SK-N-SH (cell line): ENCODE measurements around the gene PRR19. TPM values are rescaled to one million over a fixed set of nuclear protein-coding genes. Genes with fewer than 3 reads are reported as not detected.

Source experiments
- CTCF ChIA-PET: fragments of 300-600, 350-600 bp; formaldehyde crosslinking; extraction: SDS; loops from one replicate; lab custom pipeline; 2021; lab: Yijun Ruan, JAX
- POLR2A ChIA-PET: fragments of 350-600 bp; sonication (Branson Sonifier 250); formaldehyde crosslinking; extraction: SDS; loops from one replicate; lab custom pipeline; 2020; ENCODE audit warnings: antibody characterized with exemption, inconsistent platforms; lab: Yijun Ruan, JAX
- DNase-seq: peaks from one replicate; pipeline ENCODE4 v3.0.0; 2012
- H2AFZ ChIP-seq: fragments of 200-600 bp; sonication (generic); 2 replicates; pipeline ENCODE4 v1.8.1; 2016; ENCODE audit warnings: antibody characterized with exemption, mild to moderate bottlenecking, low read depth
- H3F3A ChIP-seq: fragments of 200-600 bp; sonication (generic); replicated peaks from 2 replicates; pipeline ENCODE3; 2016; ENCODE audit warnings: antibody characterized with exemption, mild to moderate bottlenecking; ENCODE audit not compliant: insufficient read depth
- H3K27ac ChIP-seq, 2 experiments: fragments of 200-500 bp in 1 of 2; fragments of 200-600 bp in 1 of 2; sonication (Bioruptor generic) in 1 of 2; sonication (generic), shearing (Covaris generic) in 1 of 2; 2 replicates each; pipeline versions ENCODE4 v1.5.1 to v1.6.1; 2014 to 2016; ENCODE audit warnings: low read depth in 2 of 2, inconsistent platforms in 1 of 2, low read length in 1 of 2, mild to moderate bottlenecking in 1 of 2, mixed read lengths in 1 of 2
- H3K27me3 ChIP-seq: fragments of 200-600 bp; sonication (generic), shearing (Covaris generic); 2 replicates; pipeline ENCODE4 v1.6.1; 2016; ENCODE audit warnings: mixed run types; ENCODE audit not compliant: insufficient read depth
- H3K36me3 ChIP-seq, 2 experiments: fragments of 200-500 bp in 1 of 2; fragments of 200-600 bp in 1 of 2; sonication (Bioruptor generic) in 1 of 2; sonication (generic) in 1 of 2; replicated peaks in 1 of 2; 2 replicates each; pipeline versions ENCODE3 to v1.5.1; 2014 to 2016; ENCODE audit warnings: low read length in 1 of 2, mild to moderate bottlenecking in 1 of 2; ENCODE audit not compliant: insufficient read depth in 2 of 2, control insufficient read depth in 1 of 2
- H3K4me1 ChIP-seq, 2 experiments: fragments of 200-500 bp in 1 of 2; fragments of 200-600 bp in 1 of 2; sonication (Bioruptor generic) in 1 of 2; sonication (generic), shearing (Covaris generic) in 1 of 2; 2 replicates each; pipeline versions ENCODE4 v1.5.1 to v1.6.1; 2014 to 2016; ENCODE audit warnings: low read depth in 1 of 2, low read length in 1 of 2, mixed run types in 1 of 2; ENCODE audit not compliant: insufficient read depth in 2 of 2, control insufficient read depth in 1 of 2
- H3K4me2 ChIP-seq: fragments of 200-600 bp; sonication (generic), shearing (Covaris generic); 2 replicates; pipeline ENCODE4 v1.6.1; 2017; ENCODE audit warnings: mixed run types
- H3K4me3 ChIP-seq, 2 experiments: fragments of 200-500 bp in 1 of 2; fragments of 200-600 bp in 1 of 2; sonication (Bioruptor generic) in 1 of 2; sonication (generic), shearing (Covaris generic) in 1 of 2; 2 replicates each; pipeline versions ENCODE4 v1.5.1 to v1.8.1; 2014 to 2016; ENCODE audit warnings: low read depth in 2 of 2, inconsistent platforms in 1 of 2, low read length in 1 of 2, mild to moderate bottlenecking in 1 of 2, mixed read lengths in 1 of 2, moderate library complexity in 1 of 2
- H3K79me2 ChIP-seq: fragments of 200-600 bp; sonication (generic); 2 replicates; pipeline ENCODE4 v1.8.1; 2017; ENCODE audit warnings: mild to moderate bottlenecking; ENCODE audit not compliant: insufficient read depth
- H3K9ac ChIP-seq: fragments of 200-600 bp; sonication (generic); 2 replicates; pipeline ENCODE4 v1.6.1; 2017; ENCODE audit warnings: mixed run types
- H3K9me2 ChIP-seq: fragments of 200-600 bp; sonication (generic); 2 replicates; pipeline ENCODE4 v1.6.1; 2017; ENCODE audit warnings: mixed run types
- H3K9me3 ChIP-seq: fragments of 200-600 bp; sonication (generic); 2 replicates; pipeline ENCODE4 v1.6.1; 2017; ENCODE audit warnings: mixed run types, mild to moderate bottlenecking, moderate library complexity
- H4K20me1 ChIP-seq: fragments of 200-600 bp; sonication (generic); 2 replicates; pipeline ENCODE4 v1.6.1; 2017; ENCODE audit warnings: mild to moderate bottlenecking, mixed run types; ENCODE audit not compliant: insufficient read depth
- ELF1 ChIP-seq: IDR thresholded peaks from 2 replicates; pipeline ENCODE4 v1.4.0; 2012
- FOSL2 ChIP-seq: IDR thresholded peaks from 2 replicates; pipeline ENCODE4 v1.4.0; 2012; ENCODE audit warnings: low read depth, mild to moderate bottlenecking, moderate library complexity, borderline replicate concordance
- FOXJ3 ChIP-seq: sonication (generic); formaldehyde crosslinking; IDR thresholded peaks from 2 replicates; pipeline ENCODE4 v1.5.1; 2020; ENCODE audit warnings: mild to moderate bottlenecking, missing genetic modification reagents
- FOXM1 ChIP-seq: IDR thresholded peaks from 2 replicates; pipeline ENCODE4 v1.4.0; 2012; ENCODE audit warnings: low read depth, mild to moderate bottlenecking
- GABPA ChIP-seq: IDR thresholded peaks from 2 replicates; pipeline ENCODE4 v1.4.0; 2012; ENCODE audit warnings: low read depth, mild to moderate bottlenecking
- GATA2 ChIP-seq: sonication (generic); formaldehyde crosslinking; IDR thresholded peaks from 2 replicates; pipeline ENCODE4 v1.5.0; 2020; ENCODE audit warnings: mild to moderate bottlenecking, missing genetic modification reagents
- MEF2A ChIP-seq: IDR thresholded peaks from 2 replicates; pipeline ENCODE4 v1.4.0; 2012; ENCODE audit warnings: low read depth, borderline replicate concordance
- NFIC ChIP-seq: IDR thresholded peaks from 2 replicates; pipeline ENCODE4 v1.4.0; 2012; ENCODE audit warnings: borderline replicate concordance
- NRF1 ChIP-seq: IDR thresholded peaks from 2 replicates; pipeline ENCODE4 v1.6.1; 2012; ENCODE audit warnings: low read depth, mild to moderate bottlenecking, low read length
- RAD21 ChIP-seq: IDR thresholded peaks from 2 replicates; pipeline ENCODE4 v1.6.1; 2012; ENCODE audit warnings: mild to moderate bottlenecking, low read length
- RXRA ChIP-seq: IDR thresholded peaks from 2 replicates; pipeline ENCODE4 v1.4.0; 2012; ENCODE audit warnings: low read depth, mild to moderate bottlenecking, borderline replicate concordance
- SIN3A ChIP-seq: IDR thresholded peaks from 2 replicates; pipeline ENCODE4 v1.6.1; 2012; ENCODE audit warnings: low read depth, mild to moderate bottlenecking, low read length, moderate library complexity, borderline replicate concordance
- TAF1 ChIP-seq: IDR thresholded peaks from 2 replicates; pipeline ENCODE4 v1.6.1; 2012; ENCODE audit warnings: low read depth, mild to moderate bottlenecking, low read length, moderate library complexity, borderline replicate concordance
- TEAD4 ChIP-seq: IDR thresholded peaks from 2 replicates; pipeline ENCODE4 v1.4.0; 2012; ENCODE audit warnings: mild to moderate bottlenecking, borderline replicate concordance; ENCODE audit not compliant: insufficient read depth
- YY1 ChIP-seq: IDR thresholded peaks from 2 replicates; pipeline ENCODE4 v1.4.0; 2012; ENCODE audit warnings: low read depth, mild to moderate bottlenecking
- WGBS: methylation state at CpG from one replicate; pipeline ENCODE4 v1.1.6; 2017; ENCODE audit warnings: low lambda C conversion rate; 5-methylcytosine and 5-hydroxymethylcytosine counted together
- polyA plus RNA-seq, 3 experiments: library from polyadenylated mRNA; depleted of rRNA; stranded (reverse); fragments of >200 nt; gene quantifications; 2 replicates each; pipeline ENCODE4 v1.2.3, GENCODE V29; 2012
- TF ChIP-seq, protein P1 (sequence below): IDR thresholded peaks from 2 replicates; pipeline ENCODE4 v1.6.1; 2012; ENCODE audit warnings: mild to moderate bottlenecking, low read depth, low read length, moderate library complexity
- TF ChIP-seq, protein P2 (sequence below): fragments of 150-350 bp; IDR thresholded peaks from 2 replicates; pipeline ENCODE4 v1.6.1; 2016; ENCODE audit warnings: mild to moderate bottlenecking, low read depth, low read length
- TF ChIP-seq, protein P3 (sequence below): IDR thresholded peaks from 2 replicates; pipeline ENCODE4 v1.4.0; 2012; ENCODE audit warnings: low read depth, borderline replicate concordance
- TF ChIP-seq, protein P4 (sequence below): fragments of 200-600 bp; sonication (generic); IDR thresholded peaks from 2 replicates; pipeline ENCODE4 v1.6.1; 2017; ENCODE audit warnings: antibody characterized with exemption, mild to moderate bottlenecking, moderate library complexity
- TF ChIP-seq, protein P5 (sequence below): fragments of 150-350 bp; IDR thresholded peaks from 2 replicates; pipeline ENCODE4 v1.6.1; 2017; ENCODE audit warnings: antibody characterized with exemption, low read length, low read depth, borderline replicate concordance

PRR19 gene
- polyA plus RNA-seq, 1 of the 3 experiments (the other 2 are of a cell fraction) = 1.3 TPM

DNA sequence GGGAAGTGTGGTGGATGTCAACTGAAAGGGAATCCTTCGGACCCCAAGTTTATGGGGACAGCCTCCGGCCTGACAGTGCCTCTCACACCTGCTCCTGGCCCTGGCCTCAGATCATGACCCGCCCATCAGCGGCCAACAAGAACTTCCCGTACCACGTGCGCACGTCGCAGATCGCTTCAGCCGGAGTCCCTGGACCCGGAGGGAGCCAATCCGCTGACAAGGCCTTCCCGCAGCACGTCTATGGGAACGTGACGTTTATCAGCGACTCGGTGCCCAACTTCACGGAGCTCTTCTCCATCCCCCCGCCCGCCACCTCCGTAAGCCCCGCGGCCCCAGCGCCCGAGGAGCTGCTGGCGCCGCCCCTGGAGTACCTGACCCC is 21.5 kb downstream of the PRR19 start:
- TF ChIP-seq NRF1 = no peak
- TF ChIP-seq FOXJ3 (CRISPR knock-in tag) = no peak
- no peak for TF ChIP-seq GATA2 (CRISPR knock-in tag)
- no peak for TF ChIP-seq ELF1
- TF ChIP-seq, protein P1, sequence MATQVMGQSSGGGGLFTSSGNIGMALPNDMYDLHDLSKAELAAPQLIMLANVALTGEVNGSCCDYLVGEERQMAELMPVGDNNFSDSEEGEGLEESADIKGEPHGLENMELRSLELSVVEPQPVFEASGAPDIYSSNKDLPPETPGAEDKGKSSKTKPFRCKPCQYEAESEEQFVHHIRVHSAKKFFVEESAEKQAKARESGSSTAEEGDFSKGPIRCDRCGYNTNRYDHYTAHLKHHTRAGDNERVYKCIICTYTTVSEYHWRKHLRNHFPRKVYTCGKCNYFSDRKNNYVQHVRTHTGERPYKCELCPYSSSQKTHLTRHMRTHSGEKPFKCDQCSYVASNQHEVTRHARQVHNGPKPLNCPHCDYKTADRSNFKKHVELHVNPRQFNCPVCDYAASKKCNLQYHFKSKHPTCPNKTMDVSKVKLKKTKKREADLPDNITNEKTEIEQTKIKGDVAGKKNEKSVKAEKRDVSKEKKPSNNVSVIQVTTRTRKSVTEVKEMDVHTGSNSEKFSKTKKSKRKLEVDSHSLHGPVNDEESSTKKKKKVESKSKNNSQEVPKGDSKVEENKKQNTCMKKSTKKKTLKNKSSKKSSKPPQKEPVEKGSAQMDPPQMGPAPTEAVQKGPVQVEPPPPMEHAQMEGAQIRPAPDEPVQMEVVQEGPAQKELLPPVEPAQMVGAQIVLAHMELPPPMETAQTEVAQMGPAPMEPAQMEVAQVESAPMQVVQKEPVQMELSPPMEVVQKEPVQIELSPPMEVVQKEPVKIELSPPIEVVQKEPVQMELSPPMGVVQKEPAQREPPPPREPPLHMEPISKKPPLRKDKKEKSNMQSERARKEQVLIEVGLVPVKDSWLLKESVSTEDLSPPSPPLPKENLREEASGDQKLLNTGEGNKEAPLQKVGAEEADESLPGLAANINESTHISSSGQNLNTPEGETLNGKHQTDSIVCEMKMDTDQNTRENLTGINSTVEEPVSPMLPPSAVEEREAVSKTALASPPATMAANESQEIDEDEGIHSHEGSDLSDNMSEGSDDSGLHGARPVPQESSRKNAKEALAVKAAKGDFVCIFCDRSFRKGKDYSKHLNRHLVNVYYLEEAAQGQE = no peak
- TF ChIP-seq, protein P2, sequence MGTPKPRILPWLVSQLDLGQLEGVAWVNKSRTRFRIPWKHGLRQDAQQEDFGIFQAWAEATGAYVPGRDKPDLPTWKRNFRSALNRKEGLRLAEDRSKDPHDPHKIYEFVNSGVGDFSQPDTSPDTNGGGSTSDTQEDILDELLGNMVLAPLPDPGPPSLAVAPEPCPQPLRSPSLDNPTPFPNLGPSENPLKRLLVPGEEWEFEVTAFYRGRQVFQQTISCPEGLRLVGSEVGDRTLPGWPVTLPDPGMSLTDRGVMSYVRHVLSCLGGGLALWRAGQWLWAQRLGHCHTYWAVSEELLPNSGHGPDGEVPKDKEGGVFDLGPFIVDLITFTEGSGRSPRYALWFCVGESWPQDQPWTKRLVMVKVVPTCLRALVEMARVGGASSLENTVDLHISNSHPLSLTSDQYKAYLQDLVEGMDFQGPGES = no peak
- no peak for TF ChIP-seq GABPA
- no peak for TF ChIP-seq SIN3A
- TF ChIP-seq NFIC = no peak
- TF ChIP-seq, protein P3, sequence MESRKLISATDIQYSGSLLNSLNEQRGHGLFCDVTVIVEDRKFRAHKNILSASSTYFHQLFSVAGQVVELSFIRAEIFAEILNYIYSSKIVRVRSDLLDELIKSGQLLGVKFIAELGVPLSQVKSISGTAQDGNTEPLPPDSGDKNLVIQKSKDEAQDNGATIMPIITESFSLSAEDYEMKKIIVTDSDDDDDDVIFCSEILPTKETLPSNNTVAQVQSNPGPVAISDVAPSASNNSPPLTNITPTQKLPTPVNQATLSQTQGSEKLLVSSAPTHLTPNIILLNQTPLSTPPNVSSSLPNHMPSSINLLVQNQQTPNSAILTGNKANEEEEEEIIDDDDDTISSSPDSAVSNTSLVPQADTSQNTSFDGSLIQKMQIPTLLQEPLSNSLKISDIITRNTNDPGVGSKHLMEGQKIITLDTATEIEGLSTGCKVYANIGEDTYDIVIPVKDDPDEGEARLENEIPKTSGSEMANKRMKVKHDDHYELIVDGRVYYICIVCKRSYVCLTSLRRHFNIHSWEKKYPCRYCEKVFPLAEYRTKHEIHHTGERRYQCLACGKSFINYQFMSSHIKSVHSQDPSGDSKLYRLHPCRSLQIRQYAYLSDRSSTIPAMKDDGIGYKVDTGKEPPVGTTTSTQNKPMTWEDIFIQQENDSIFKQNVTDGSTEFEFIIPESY = no peak
- no peak for TF ChIP-seq MEF2A
- TF ChIP-seq FOXM1 = no peak
- TF ChIP-seq, protein P4, sequence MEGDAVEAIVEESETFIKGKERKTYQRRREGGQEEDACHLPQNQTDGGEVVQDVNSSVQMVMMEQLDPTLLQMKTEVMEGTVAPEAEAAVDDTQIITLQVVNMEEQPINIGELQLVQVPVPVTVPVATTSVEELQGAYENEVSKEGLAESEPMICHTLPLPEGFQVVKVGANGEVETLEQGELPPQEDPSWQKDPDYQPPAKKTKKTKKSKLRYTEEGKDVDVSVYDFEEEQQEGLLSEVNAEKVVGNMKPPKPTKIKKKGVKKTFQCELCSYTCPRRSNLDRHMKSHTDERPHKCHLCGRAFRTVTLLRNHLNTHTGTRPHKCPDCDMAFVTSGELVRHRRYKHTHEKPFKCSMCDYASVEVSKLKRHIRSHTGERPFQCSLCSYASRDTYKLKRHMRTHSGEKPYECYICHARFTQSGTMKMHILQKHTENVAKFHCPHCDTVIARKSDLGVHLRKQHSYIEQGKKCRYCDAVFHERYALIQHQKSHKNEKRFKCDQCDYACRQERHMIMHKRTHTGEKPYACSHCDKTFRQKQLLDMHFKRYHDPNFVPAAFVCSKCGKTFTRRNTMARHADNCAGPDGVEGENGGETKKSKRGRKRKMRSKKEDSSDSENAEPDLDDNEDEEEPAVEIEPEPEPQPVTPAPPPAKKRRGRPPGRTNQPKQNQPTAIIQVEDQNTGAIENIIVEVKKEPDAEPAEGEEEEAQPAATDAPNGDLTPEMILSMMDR = no peak
- no peak for TF ChIP-seq RXRA
- no peak for TF ChIP-seq TEAD4
- TF ChIP-seq RAD21 = no peak
- TF ChIP-seq YY1 = no peak
- TF ChIP-seq TAF1 = no peak
- TF ChIP-seq, protein P5, sequence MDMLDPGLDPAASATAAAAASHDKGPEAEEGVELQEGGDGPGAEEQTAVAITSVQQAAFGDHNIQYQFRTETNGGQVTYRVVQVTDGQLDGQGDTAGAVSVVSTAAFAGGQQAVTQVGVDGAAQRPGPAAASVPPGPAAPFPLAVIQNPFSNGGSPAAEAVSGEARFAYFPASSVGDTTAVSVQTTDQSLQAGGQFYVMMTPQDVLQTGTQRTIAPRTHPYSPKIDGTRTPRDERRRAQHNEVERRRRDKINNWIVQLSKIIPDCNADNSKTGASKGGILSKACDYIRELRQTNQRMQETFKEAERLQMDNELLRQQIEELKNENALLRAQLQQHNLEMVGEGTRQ = no peak
- TF ChIP-seq FOSL2 = no peak

More for the DNA sequence above, 21.5 kb downstream of the PRR19 start:
- H3K79me2 ChIP-seq = peaks cover 29% of the 10 kb centered on the region
- 97% methylated on average over 19 of the region's 29 CpGs for WGBS
- no peak overlapping the region for H3K4me3 ChIP-seq
- no peak overlapping the region for H3K27ac ChIP-seq
- no peak overlapping the region for H3K9ac ChIP-seq
- ChIA-PET POLR2A (no interaction called here), CTCF (interaction anchor here (1.6 to 1.9 kb wide), 3 partner anchors 11 to 27 kb away, joined by 4 read pairs; partner anchors contain the start of genes PAFAH1B3 and PRR19)
- H3K4me1 ChIP-seq = peaks cover 8 to 16% of the 10 kb centered on the region in 2 experiments; a peak in 1 of 4 replicates
- H3K9me3 ChIP-seq = no peaks in the 10 kb centered on the region
- DNase-seq = no peak
- no peaks in the 10 kb centered on the region for H3K36me3 ChIP-seq
- no peak overlapping the region for H3K4me2 ChIP-seq
- no peaks in the 10 kb centered on the region for H3K9me2 ChIP-seq
- no peaks in the 10 kb centered on the region; the same call in 1 of the 2 replicates for H4K20me1 ChIP-seq
- no peak overlapping the region for H2AFZ ChIP-seq
- H3K27me3 ChIP-seq = no peaks in the 10 kb centered on the region
- no peaks in the 10 kb centered on the region for H3F3A ChIP-seq
